Activated CD8-positive, alpha-beta memory T cell treated with anti-CD3 and anti-CD28 coated beads, Interleukin-2, amount 10 ng/mL, durations not matched to agents 7 days and 5 days (primary cell): ENCODE measurements around the gene MED13L. TPM values are rescaled to one million over a fixed set of nuclear protein-coding genes. Genes with fewer than 3 reads are reported as not detected.

Experiments used
- ATAC-seq: fragments of 150-1000 bp; cut with Tn5 transposase; one replicate; pipeline ENCODE4 v1.10.0; 2021; ENCODE audit warnings: moderate library complexity
- CTCF ChIA-PET: fragments of 350-600 bp; sonication (Branson Sonifier 250); formaldehyde crosslinking; loops from one replicate; lab custom pipeline; 2021; ENCODE audit warnings: antibody characterized with exemption; lab: Charles Lee
- DNase-seq: peaks from one replicate; pipeline ENCODE4 v3.0.0-alpha.2; 2020
- H3K27ac Mint-ChIP-seq: one replicate; pipeline ENCODE4 v1.8.0; 2021; ENCODE audit warnings: mild to moderate bottlenecking, mixed read lengths
- H3K27me3 Mint-ChIP-seq: one replicate; pipeline ENCODE4 v1.8.0; 2021; ENCODE audit warnings: mixed read lengths
- H3K36me3 Mint-ChIP-seq: one replicate; pipeline ENCODE4 v1.8.0; 2021; ENCODE audit warnings: mild to moderate bottlenecking, mixed read lengths
- H3K4me1 Mint-ChIP-seq: one replicate; pipeline ENCODE4 v1.8.0; 2021; ENCODE audit warnings: mixed read lengths
- H3K4me3 Mint-ChIP-seq: one replicate; pipeline ENCODE4 v1.8.0; 2021; ENCODE audit warnings: mild to moderate bottlenecking, moderate library complexity, mixed read lengths
- H3K9me3 Mint-ChIP-seq: one replicate; pipeline ENCODE4 v1.8.0; 2022; ENCODE audit warnings: low read depth, mixed read lengths
- total RNA-seq, 2 experiments: library from RNA; stranded (reverse); gene quantifications; one replicate each; pipeline ENCODE4 v1.2.3, GENCODE V29; 2021

MED13L gene
- total RNA-seq, 2 experiments from 2014 or later: 65.1 to 74.4 TPM

- H3K9me3 Mint-ChIP-seq: no peaks in the 10 kb centered on the region
- peaks cover 7% of the 10 kb centered on the region for H3K4me1 Mint-ChIP-seq
- peaks cover 9% of the 10 kb centered on the region for H3K36me3 Mint-ChIP-seq
- CTCF ChIA-PET: interaction anchor here (1.6 kb wide), 1 partner anchor 25 kb away, joined by 6 read pairs; no protein-coding TSS in a partner anchor
- no peak for DNase-seq
- H3K27ac Mint-ChIP-seq: no peak overlapping the region
- ATAC-seq: no peak
- no peaks in the 10 kb centered on the region for H3K27me3 Mint-ChIP-seq
- no peak overlapping the region for H3K4me3 Mint-ChIP-seq
These were observed 74.6 kb downstream of the MED13L start for GRCh38 chr12:116202940-116203339.

DNA sequence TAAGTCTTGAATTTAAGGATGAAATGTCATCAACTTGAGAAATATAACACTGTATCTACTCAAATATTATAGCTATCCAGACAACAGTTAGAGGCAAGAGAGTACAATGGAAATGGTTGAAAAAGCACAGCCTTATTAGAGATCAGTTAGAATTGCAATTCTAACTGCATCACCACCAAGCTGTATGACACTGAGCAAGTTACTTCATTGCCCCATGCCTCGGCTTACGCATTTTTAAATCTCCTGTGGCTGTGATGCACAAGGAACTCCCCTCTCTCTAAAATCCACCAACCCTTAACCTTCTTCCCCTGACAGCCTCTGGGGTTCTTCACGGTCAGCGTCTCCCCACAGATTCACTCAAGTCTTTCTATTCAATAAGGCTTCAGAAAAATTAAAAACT, 75.1 kb downstream of the MED13L start:
- Mint-ChIP-seq H3K27ac (no peak overlapping the region), H3K36me3 (peaks cover 9% of the 10 kb centered on the region), H3K9me3 (no peaks in the 10 kb centered on the region), H3K4me1 (peaks cover 7% of the 10 kb centered on the region), H3K4me3 (no peak overlapping the region), H3K27me3 (no peaks in the 10 kb centered on the region)
- CTCF ChIA-PET: interaction anchor here (1.1 to 1.6 kb wide), 2 partner anchors 26 to 400 kb away, joined by 3 to 6 read pairs; no protein-coding TSS in a partner anchor
- DNase-seq (no peak), ATAC-seq (no peak)

DNA sequence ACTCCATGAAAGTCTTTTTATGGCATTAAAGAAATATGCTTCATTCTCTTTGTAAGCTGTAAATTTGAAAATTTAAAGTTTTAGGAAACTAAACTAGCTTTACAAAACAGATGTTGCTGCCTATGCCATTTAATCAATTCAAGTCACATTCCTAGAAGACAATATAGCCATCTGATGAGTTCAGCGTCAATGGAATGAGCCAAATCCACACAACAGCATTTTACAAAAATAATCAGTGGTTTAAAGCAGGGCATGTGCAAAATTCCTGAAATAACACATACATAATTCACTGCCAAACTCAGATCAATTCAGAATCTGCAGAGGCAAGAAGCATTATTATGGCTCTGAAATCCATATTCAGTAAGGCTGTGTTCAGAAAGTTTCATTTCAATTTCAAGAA, 75.6 kb downstream of the MED13L start:
- no peak overlapping the region for H3K27ac Mint-ChIP-seq
- H3K4me3 Mint-ChIP-seq: no peak overlapping the region
- no peak for ATAC-seq
- H3K36me3 Mint-ChIP-seq: peaks cover 9% of the 10 kb centered on the region
- no peaks in the 10 kb centered on the region for H3K27me3 Mint-ChIP-seq
- CTCF ChIA-PET: interaction anchor here (0.5 to 1.6 kb wide), 4 partner anchors 9 to 401 kb away, joined by 3 to 6 read pairs (median 4); no protein-coding TSS in a partner anchor
- no peak for DNase-seq
- H3K4me1 Mint-ChIP-seq: peaks cover 7% of the 10 kb centered on the region
- no peaks in the 10 kb centered on the region for H3K9me3 Mint-ChIP-seq

GRCh38 chr12:116201359-116201758, 76.1 kb downstream of the MED13L start:
- Mint-ChIP-seq H3K27ac (no peak overlapping the region), H3K4me1 (peaks cover 6% of the 10 kb centered on the region), H3K36me3 (peaks cover 9% of the 10 kb centered on the region), H3K27me3 (no peaks in the 10 kb centered on the region), H3K4me3 (no peak overlapping the region), H3K9me3 (no peaks in the 10 kb centered on the region)
- CTCF ChIA-PET: interaction anchor here (1.1 to 1.6 kb wide), 3 partner anchors 10 to 401 kb away, joined by 3 to 6 read pairs (median 4); no protein-coding TSS in a partner anchor
- ATAC-seq (no peak), DNase-seq (no peak)

- Mint-ChIP-seq H3K27ac (no peak overlapping the region), H3K27me3 (no peaks in the 10 kb centered on the region), H3K4me3 (no peak overlapping the region), H3K9me3 (no peaks in the 10 kb centered on the region), H3K36me3 (peaks cover 9% of the 10 kb centered on the region), H3K4me1 (peaks cover 8% of the 10 kb centered on the region)
- ATAC-seq: no peak
- DNase-seq: no peak
- CTCF ChIA-PET: no interaction called here
These were observed 76.7 kb downstream of the MED13L start for GRCh38 chr12:116200812-116201211.

- no peak for ATAC-seq
- CTCF ChIA-PET: no interaction called here
These were observed 78.3 kb downstream of the MED13L start for GRCh38 chr12:116199160-116199706.

GRCh38 chr12:116196752-116197718, 80.5 kb downstream of the MED13L start:
- Mint-ChIP-seq H3K4me3 (no peak overlapping the region), H3K27me3 (no peaks in the 10 kb centered on the region), H3K9me3 (no peaks in the 10 kb centered on the region), H3K27ac (no peak overlapping the region), H3K4me1 (peaks cover 27% of the 10 kb centered on the region), H3K36me3 (peaks cover 4% of the 10 kb centered on the region)
- no peak for DNase-seq
- ATAC-seq: no peak
- CTCF ChIA-PET: interaction anchor here (2.0 kb wide), 1 partner anchor 23 kb away, joined by 4 read pairs; no protein-coding TSS in a partner anchor

More at GRCh38 chr12:116199160-116199706, 78.3 kb downstream of the MED13L start:
- no peak for DNase-seq
- Mint-ChIP-seq H3K9me3 (no peaks in the 10 kb centered on the region), H3K4me1 (peaks cover 19% of the 10 kb centered on the region), H3K4me3 (no peak overlapping the region), H3K27ac (no peak overlapping the region), H3K27me3 (no peaks in the 10 kb centered on the region), H3K36me3 (peaks cover 4% of the 10 kb centered on the region)

DNA sequence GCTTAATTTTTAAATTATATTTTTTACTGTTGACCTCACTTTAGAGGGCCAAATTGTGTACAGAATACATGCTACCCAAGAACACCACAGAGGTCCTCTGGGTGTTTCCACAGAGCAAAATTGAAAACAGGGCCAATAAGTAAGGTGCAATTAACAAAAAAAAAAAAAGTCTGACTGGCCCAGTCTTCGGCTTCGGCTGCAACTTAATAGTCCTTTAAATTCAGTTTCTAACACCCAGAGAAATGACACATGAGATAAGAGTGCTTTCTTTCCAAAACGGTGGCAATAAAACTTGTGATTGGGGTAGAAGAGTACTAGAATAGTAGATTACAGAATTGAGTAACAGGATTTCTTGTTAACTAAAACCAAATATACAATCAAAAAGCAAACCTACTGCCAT, 81.3 kb downstream of the MED13L start:
- no peaks in the 10 kb centered on the region for H3K27me3 Mint-ChIP-seq
- H3K4me3 Mint-ChIP-seq: no peak overlapping the region
- no peak overlapping the region for H3K27ac Mint-ChIP-seq
- no peaks in the 10 kb centered on the region for H3K9me3 Mint-ChIP-seq
- peaks cover 28% of the 10 kb centered on the region for H3K4me1 Mint-ChIP-seq
- ATAC-seq: no peak
- CTCF ChIA-PET: interaction anchor here (0.9 to 2.0 kb wide), 4 partner anchors 9 to 132 kb away, joined by 3 to 4 read pairs (median 4); no protein-coding TSS in a partner anchor
- no peak for DNase-seq
- peaks cover 4% of the 10 kb centered on the region for H3K36me3 Mint-ChIP-seq

GRCh38 chr12:116194935-116195431, 82.5 kb downstream of the MED13L start:
- Mint-ChIP-seq H3K4me3 (peak overlapping the region; percentile 29), H3K4me1 (peaks cover 30% of the 10 kb centered on the region), H3K36me3 (peaks cover 3% of the 10 kb centered on the region), H3K27me3 (no peaks in the 10 kb centered on the region), H3K9me3 (no peaks in the 10 kb centered on the region), H3K27ac (peak overlapping the region; percentile 78)
- DNase-seq (peak; percentile 73), ATAC-seq (peak; percentile 80)
- CTCF ChIA-PET: interaction anchor here (1.4 to 2.0 kb wide), 4 partner anchors 8 to 131 kb away, joined by 3 to 6 read pairs (median 4); no protein-coding TSS in a partner anchor

- H3K9me3 Mint-ChIP-seq: no peaks in the 10 kb centered on the region
- no peak overlapping the region for H3K4me3 Mint-ChIP-seq
- CTCF ChIA-PET: no interaction called here
- no peak for ATAC-seq
- peaks cover 1% of the 10 kb centered on the region for H3K36me3 Mint-ChIP-seq
- peaks cover 59% of the 10 kb centered on the region for H3K4me1 Mint-ChIP-seq
- H3K27me3 Mint-ChIP-seq: no peaks in the 10 kb centered on the region
- DNase-seq: no peak
- no peak overlapping the region for H3K27ac Mint-ChIP-seq
These were observed 87.8 kb downstream of the MED13L start for GRCh38 chr12:116189692-116190091.

GRCh38 chr12:116188581-116188980, 88.9 kb downstream of the MED13L start:
- peaks cover 1% of the 10 kb centered on the region for H3K36me3 Mint-ChIP-seq
- no peaks in the 10 kb centered on the region for H3K9me3 Mint-ChIP-seq
- H3K4me1 Mint-ChIP-seq: peaks cover 61% of the 10 kb centered on the region
- no peak for DNase-seq
- ATAC-seq: peak; percentile 27
- H3K27me3 Mint-ChIP-seq: no peaks in the 10 kb centered on the region
- CTCF ChIA-PET: interaction anchor here (0.7 to 1.0 kb wide), 2 partner anchors 47 to 61 kb away, joined by 3 read pairs; no protein-coding TSS in a partner anchor
- no peak overlapping the region for H3K4me3 Mint-ChIP-seq
- no peak overlapping the region for H3K27ac Mint-ChIP-seq

DNA sequence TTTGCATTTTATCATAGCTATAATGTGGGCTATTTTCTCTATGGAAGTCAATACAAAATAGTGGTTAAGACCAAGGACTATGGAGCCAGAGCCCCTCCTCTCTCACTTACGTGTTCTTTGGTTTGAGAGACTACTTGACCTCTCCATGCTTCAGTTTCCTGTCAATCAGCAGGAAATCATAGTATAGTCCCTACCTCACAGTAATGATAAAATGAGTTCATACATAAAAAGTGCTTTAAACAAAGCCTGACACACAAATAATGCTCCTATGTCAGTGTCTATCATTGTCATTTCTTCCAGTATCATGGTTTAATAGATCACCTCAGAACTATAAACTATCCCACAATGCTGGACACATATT, 90.4 kb downstream of the MED13L start:
- CTCF ChIA-PET: interaction anchor here (0.9 to 1.5 kb wide), 2 partner anchors 9 to 49 kb away, joined by 4 read pairs; no protein-coding TSS in a partner anchor
- peaks cover 70% of the 10 kb centered on the region for H3K4me1 Mint-ChIP-seq
- no peaks in the 10 kb centered on the region for H3K9me3 Mint-ChIP-seq
- peak overlapping the region; percentile 34 for H3K27ac Mint-ChIP-seq
- H3K4me3 Mint-ChIP-seq: no peak overlapping the region
- no peaks in the 10 kb centered on the region for H3K27me3 Mint-ChIP-seq
- ATAC-seq (peak; percentile 32), DNase-seq (no peak)
- H3K36me3 Mint-ChIP-seq: peaks cover 1% of the 10 kb centered on the region
